ENCODE measurements around the gene CAPZB. TPM values are rescaled to one million over a fixed set of nuclear protein-coding genes. Genes with fewer than 3 reads are reported as not detected.

The CAPZB gene
- total and polyA plus RNA-seq, 2 of the 4 experiments (the other 2 are of a cell fraction) = 216 to 304 TPM

GRCh38 chr1:19309123-19309813 lies 176.1 kb downstream of the CAPZB start:
- WGBS, 2 experiments (ENCODE audit: extremely low coverage in 2 of 2, insufficient read length in 1 of 2) = 100% methylated on average over 1 of the region's 6 CpGs; no CpG with 5 or more reads in 1 of the 2 experiments
- peaks cover 21% of the 10 kb centered on the region for H4K20me1 ChIP-seq (ENCODE audit: insufficient read depth, low read length)
- peak overlapping the region; percentile 33; the same call in 1 of the 2 replicates for H3K4me2 ChIP-seq (ENCODE audit: low read depth, low read length)
- TF ChIP-seq MXI1 (IDR thresholded peaks at IDR 0.05; ENCODE audit: borderline replicate concordance, low read depth, low read length) (peak; percentile 74; the same call in 1 of the 2 replicates), FOS (IDR thresholded peaks at IDR 0.05; ENCODE audit: low read depth, low read length) (0 out of 2 replicates have a peak, but pooled peaks have one; percentile 6), USF2 (IDR thresholded peaks at IDR 0.05; ENCODE audit: low read depth, low read length) (no peak), NFE2L2 (IDR thresholded peaks at IDR 0.05; ENCODE audit: low read depth, low read length) (no peak), CHD1 (IDR thresholded peaks at IDR 0.05; ENCODE audit: low read depth, low read length) (no peak), BHLHE40 (IDR thresholded peaks at IDR 0.05; ENCODE audit: low read depth, low read length) (peak; percentile 26; the same call in 1 of the 2 replicates), RCOR1 (IDR thresholded peaks at IDR 0.05; ENCODE audit: insufficient replicate concordance, low read length) (no peak), POLR2A (IDR thresholded peaks at IDR 0.05; ENCODE audit: low read depth, low read length) (no peak), RFX5 (IDR thresholded peaks at IDR 0.05; ENCODE audit: low read depth, low read length) (no peak), CEBPB (IDR thresholded peaks at IDR 0.05; ENCODE audit: low read depth, low read length) (no peak), MAZ (IDR thresholded peaks at IDR 0.05; ENCODE audit: borderline replicate concordance, low read depth, low read length) (no peak), RAD21 (IDR thresholded peaks at IDR 0.05; ENCODE audit: low read length) (0 out of 2 replicates have a peak, but pooled peaks have one; percentile 8)
- no peak overlapping the region for H2AK5ac ChIP-seq (ENCODE audit: low read depth, low read length)
- CTCF ChIA-PET = no interaction called here
- no peak overlapping the region for H2AK9ac ChIP-seq (replicated peaks; ENCODE audit: low read depth, low read length, poor library complexity)
- H4K8ac ChIP-seq (ENCODE audit: low read depth in 2 of 2, low read length in 2 of 2) = no peak overlapping the region
- H4K91ac ChIP-seq (ENCODE audit: insufficient read depth, low read depth, low read length) = no peak overlapping the region
- no peaks in the 10 kb centered on the region for H3K27me3 ChIP-seq (ENCODE audit: control insufficient read depth, insufficient read depth, low read length)
- ATAC-seq (ENCODE audit: low read depth) (peak; percentile 14), DNase-seq (peak; percentile 93)
- no peak overlapping the region for H3K14ac ChIP-seq (replicated peaks; ENCODE audit: low read depth, low read length)
- no peak overlapping the region for H4K5ac ChIP-seq (ENCODE audit: low read depth, low read length)
- H3K9me1 ChIP-seq (ENCODE audit: insufficient read depth, low read length) = peaks cover 21% of the 10 kb centered on the region
- H3K18ac ChIP-seq (ENCODE audit: low read depth, low read length) = no peak overlapping the region
- no peak overlapping the region for H3K56ac ChIP-seq (ENCODE audit: extremely low read depth, insufficient read depth, low read length)
- H2BK120ac ChIP-seq (ENCODE audit: low read depth, low read length) = no peak overlapping the region
- no peak overlapping the region for H2AFZ ChIP-seq (replicated peaks; ENCODE audit: low read length, poor library complexity)
- no peak overlapping the region for H3K4ac ChIP-seq (ENCODE audit: low read depth, low read length)
- in situ Hi-C loops (cut with MboI; ENCODE audit: low sequenced_read_pairs) = no loop called here
- intact Hi-C loops (cut with micrococcal nuclease) = no loop called here
- peaks cover 18 to 53% of the 10 kb centered on the region in 2 experiments for H3K79me1 ChIP-seq (ENCODE audit: low read depth in 1 of 2, low read length in 2 of 2)
- H2BK5ac ChIP-seq (ENCODE audit: low read depth, low read length, poor library complexity, severe bottlenecking) = no peak overlapping the region
- BruUV-seq (replicated peaks) = no TSS peak
- no peaks in the 10 kb centered on the region for H3K9me3 ChIP-seq (ENCODE audit: control insufficient read depth, insufficient read depth, low read length)
- no peak overlapping the region; the same call in 1 of the 2 replicates for H3K27ac ChIP-seq (ENCODE audit: insufficient read depth, low read length)
- dilution Hi-C loops (cut with HindIII; ENCODE audit: low sequenced_read_pairs, unreplicated experiment) = no loop called here
- peaks cover 18% of the 10 kb centered on the region for H3K4me1 ChIP-seq (ENCODE audit: control insufficient read depth, insufficient read depth, low read length)
- H2BK20ac ChIP-seq (ENCODE audit: low read depth, low read length) = no peak overlapping the region
- no peak overlapping the region for H3K9ac ChIP-seq (ENCODE audit: low read depth, low read length)
- POLR2A ChIA-PET (ENCODE audit: unreplicated experiment) = interaction anchor here (0.5 to 0.6 kb wide), 2 partner anchors 34 to 39 kb away, joined by 3 to 5 read pairs; no protein-coding TSS in a partner anchor
- 0 out of 2 replicates have a peak overlapping the region, but pooled peaks have one; percentile 2 for H3K23ac ChIP-seq (ENCODE audit: low read depth, low read length)
- H2BK15ac ChIP-seq (ENCODE audit: low read depth, low read length) = no peak overlapping the region
- no peak overlapping the region for H3K4me3 ChIP-seq (ENCODE audit: insufficient read depth, low read depth, low read length)
- H3K36me3 ChIP-seq (ENCODE audit: control insufficient read depth, insufficient read depth, low read length) = peaks cover 35% of the 10 kb centered on the region
